ENCODE measurements around the gene SLC5A11. TPM values are rescaled to one million over a fixed set of nuclear protein-coding genes. Genes with fewer than 3 reads are reported as not detected.

The SLC5A11 gene
- polyA plus RNA-seq, 4 donors, result 4.5 to 32.4 (median 19.6) TPM

- DNase-seq (no peak), FAIRE-seq (no peak)
- Histone ChIP-seq H3K27ac (ENCODE audit: low read depth in 1 of 3, low read length in 2 of 3) (no peak overlapping the region), H3K27me3 (ENCODE audit: control insufficient read depth in 3 of 3, insufficient read depth in 3 of 3, low read length in 3 of 3) (no peaks in the 10 kb centered on the region), H3K4me1 (ENCODE audit: control insufficient read depth in 3 of 3, insufficient read depth in 2 of 3, low read depth in 1 of 3, low read length in 2 of 3) (no peaks in the 10 kb centered on the region), H3K36me3 (ENCODE audit: control insufficient read depth in 3 of 3, insufficient read depth in 2 of 3, low read depth in 1 of 3, low read length in 3 of 3) (peaks cover 11 to 70% (median 15%) of the 10 kb centered on the region in 3 donors), H3K9me3 (ENCODE audit: control insufficient read depth in 2 of 2, insufficient read depth in 1 of 2, low read depth in 1 of 2, low read length in 1 of 2) (no peaks in the 10 kb centered on the region), H3K4me3 (ENCODE audit: low read depth in 1 of 3, low read length in 3 of 3) (no peak overlapping the region)
- WGBS, 3 donors, result 71 to 90% (median 79%) methylated on average over 8 of the region's 8 CpGs
Observed at GRCh38 chr16:24921229-24921628, 75.5 kb downstream of the SLC5A11 start.

- no peaks in the 10 kb centered on the region for H3K9me3 ChIP-seq (ENCODE audit: control insufficient read depth in 2 of 2, insufficient read depth in 1 of 2, low read depth in 1 of 2, low read length in 1 of 2)
- DNase-seq (no peak), FAIRE-seq (no peak)
- no peak overlapping the region for H3K27ac ChIP-seq (ENCODE audit: low read depth in 1 of 3, low read length in 2 of 3)
- no peaks in the 10 kb centered on the region for H3K4me1 ChIP-seq (ENCODE audit: control insufficient read depth in 3 of 3, insufficient read depth in 2 of 3, low read depth in 1 of 3, low read length in 2 of 3)
- WGBS, 3 donors, result 85 to 88% (median 87%) methylated on average over 2 of the region's 2 CpGs
- H3K27me3 ChIP-seq (ENCODE audit: control insufficient read depth in 3 of 3, insufficient read depth in 3 of 3, low read length in 3 of 3), result no peaks in the 10 kb centered on the region
- no peak overlapping the region for H3K4me3 ChIP-seq (ENCODE audit: low read depth in 1 of 3, low read length in 3 of 3)
- H3K36me3 ChIP-seq (ENCODE audit: control insufficient read depth in 3 of 3, insufficient read depth in 2 of 3, low read depth in 1 of 3, low read length in 3 of 3), result peaks cover 3 to 56% (median 18%) of the 10 kb centered on the region in 3 donors
Observed at GRCh38 chr16:24925163-24925562, 79.4 kb downstream of the SLC5A11 start.

- Histone ChIP-seq H3K9me3 (ENCODE audit: control insufficient read depth in 2 of 2, insufficient read depth in 1 of 2, low read depth in 1 of 2, low read length in 1 of 2) (no peaks in the 10 kb centered on the region), H3K4me3 (ENCODE audit: low read depth in 1 of 3, low read length in 3 of 3) (no peak overlapping the region), H3K36me3 (ENCODE audit: control insufficient read depth in 3 of 3, insufficient read depth in 2 of 3, low read depth in 1 of 3, low read length in 3 of 3) (peaks cover 7 to 62% (median 23%) of the 10 kb centered on the region in 3 donors), H3K27ac (ENCODE audit: low read depth in 1 of 3, low read length in 2 of 3) (no peak overlapping the region), H3K27me3 (ENCODE audit: control insufficient read depth in 3 of 3, insufficient read depth in 3 of 3, low read length in 3 of 3) (no peaks in the 10 kb centered on the region), H3K4me1 (ENCODE audit: control insufficient read depth in 3 of 3, insufficient read depth in 2 of 3, low read depth in 1 of 3, low read length in 2 of 3) (no peaks in the 10 kb centered on the region)
- DNase-seq, result no peak
- WGBS, 3 donors, result 83 to 88% (median 88%) methylated on average over 5 of the region's 5 CpGs
- FAIRE-seq, result no peak
Observed at GRCh38 chr16:24929409-24929808, 83.6 kb downstream of the SLC5A11 start.

- no peak overlapping the region for H3K27ac ChIP-seq (ENCODE audit: low read depth in 1 of 3, low read length in 2 of 3)
- DNase-seq (no peak), FAIRE-seq (no peak)
- H3K9me3 ChIP-seq (ENCODE audit: control insufficient read depth in 2 of 2, insufficient read depth in 1 of 2, low read depth in 1 of 2, low read length in 1 of 2), result no peaks in the 10 kb centered on the region
- peaks cover 12 to 68% (median 28%) of the 10 kb centered on the region in 3 donors for H3K36me3 ChIP-seq (ENCODE audit: control insufficient read depth in 3 of 3, insufficient read depth in 2 of 3, low read depth in 1 of 3, low read length in 3 of 3)
- no peaks in the 10 kb centered on the region for H3K27me3 ChIP-seq (ENCODE audit: control insufficient read depth in 3 of 3, insufficient read depth in 3 of 3, low read length in 3 of 3)
- H3K4me1 ChIP-seq (ENCODE audit: control insufficient read depth in 3 of 3, insufficient read depth in 2 of 3, low read depth in 1 of 3, low read length in 2 of 3), result no peaks in the 10 kb centered on the region
- H3K4me3 ChIP-seq (ENCODE audit: low read depth in 1 of 3, low read length in 3 of 3), result no peak overlapping the region
- 91 to 93% (median 93%) methylated on average over 6 of the region's 6 CpGs for WGBS, 3 donors
Observed at GRCh38 chr16:24930440-24930839, 84.7 kb downstream of the SLC5A11 start.

- H3K4me1 ChIP-seq (ENCODE audit: control insufficient read depth in 3 of 3, insufficient read depth in 2 of 3, low read depth in 1 of 3, low read length in 2 of 3), result no peaks in the 10 kb centered on the region
- no peak overlapping the region for H3K27ac ChIP-seq (ENCODE audit: low read depth in 1 of 3, low read length in 2 of 3)
- peaks cover 12 to 66% (median 34%) of the 10 kb centered on the region in 3 donors for H3K36me3 ChIP-seq (ENCODE audit: control insufficient read depth in 3 of 3, insufficient read depth in 2 of 3, low read depth in 1 of 3, low read length in 3 of 3)
- H3K4me3 ChIP-seq (ENCODE audit: low read depth in 1 of 3, low read length in 3 of 3), result no peak overlapping the region
- H3K9me3 ChIP-seq (ENCODE audit: control insufficient read depth in 2 of 2, insufficient read depth in 1 of 2, low read depth in 1 of 2, low read length in 1 of 2), result no peaks in the 10 kb centered on the region
- WGBS, 3 donors, result 94 to 97% (median 96%) methylated on average over 12 of the region's 12 CpGs
- no peaks in the 10 kb centered on the region for H3K27me3 ChIP-seq (ENCODE audit: control insufficient read depth in 3 of 3, insufficient read depth in 3 of 3, low read length in 3 of 3)
- DNase-seq, result no peak
- no peak for FAIRE-seq
Observed at GRCh38 chr16:24931091-24931490, 85.3 kb downstream of the SLC5A11 start.

GRCh38 chr16:24935336-24935735 lies 89.6 kb downstream of the SLC5A11 start:
- no peaks in the 10 kb centered on the region for H3K9me3 ChIP-seq (ENCODE audit: control insufficient read depth in 2 of 2, insufficient read depth in 1 of 2, low read depth in 1 of 2, low read length in 1 of 2)
- DNase-seq (no peak), FAIRE-seq (no peak)
- 92 to 95% (median 94%) methylated on average over 6 of the region's 6 CpGs for WGBS, 3 donors
- no peak overlapping the region for H3K4me3 ChIP-seq (ENCODE audit: low read depth in 1 of 3, low read length in 3 of 3)
- H3K4me1 ChIP-seq (ENCODE audit: control insufficient read depth in 3 of 3, insufficient read depth in 2 of 3, low read depth in 1 of 3, low read length in 2 of 3), result no peaks in the 10 kb centered on the region
- H3K27ac ChIP-seq (ENCODE audit: low read depth in 1 of 3, low read length in 2 of 3), result no peak overlapping the region
- no peaks in the 10 kb centered on the region for H3K27me3 ChIP-seq (ENCODE audit: control insufficient read depth in 3 of 3, insufficient read depth in 3 of 3, low read length in 3 of 3)
- peaks cover 21 to 74% (median 38%) of the 10 kb centered on the region in 3 donors for H3K36me3 ChIP-seq (ENCODE audit: control insufficient read depth in 3 of 3, insufficient read depth in 2 of 3, low read depth in 1 of 3, low read length in 3 of 3)

GRCh38 chr16:24936151-24936550 lies 90.4 kb downstream of the SLC5A11 start:
- H3K4me1 ChIP-seq (ENCODE audit: control insufficient read depth in 3 of 3, insufficient read depth in 2 of 3, low read depth in 1 of 3, low read length in 2 of 3), result no peaks in the 10 kb centered on the region
- peaks cover 21 to 71% (median 36%) of the 10 kb centered on the region in 3 donors for H3K36me3 ChIP-seq (ENCODE audit: control insufficient read depth in 3 of 3, insufficient read depth in 2 of 3, low read depth in 1 of 3, low read length in 3 of 3)
- H3K9me3 ChIP-seq (ENCODE audit: control insufficient read depth in 2 of 2, insufficient read depth in 1 of 2, low read depth in 1 of 2, low read length in 1 of 2), result no peaks in the 10 kb centered on the region
- 88 to 94% (median 91%) methylated on average over 4 of the region's 4 CpGs for WGBS, 3 donors
- no peak overlapping the region for H3K27ac ChIP-seq (ENCODE audit: low read depth in 1 of 3, low read length in 2 of 3)
- H3K4me3 ChIP-seq (ENCODE audit: low read depth in 1 of 3, low read length in 3 of 3), result no peak overlapping the region
- FAIRE-seq (no peak), DNase-seq (no peak)
- no peaks in the 10 kb centered on the region for H3K27me3 ChIP-seq (ENCODE audit: control insufficient read depth in 3 of 3, insufficient read depth in 3 of 3, low read length in 3 of 3)

GRCh38 chr16:24939224-24939623 lies 93.5 kb downstream of the SLC5A11 start:
- H3K4me1 ChIP-seq (ENCODE audit: control insufficient read depth in 3 of 3, insufficient read depth in 2 of 3, low read depth in 1 of 3, low read length in 2 of 3), result no peaks in the 10 kb centered on the region
- no peak overlapping the region for H3K4me3 ChIP-seq (ENCODE audit: low read depth in 1 of 3, low read length in 3 of 3)
- no peaks in the 10 kb centered on the region for H3K27me3 ChIP-seq (ENCODE audit: control insufficient read depth in 3 of 3, insufficient read depth in 3 of 3, low read length in 3 of 3)
- DNase-seq (no peak), FAIRE-seq (no peak)
- H3K9me3 ChIP-seq (ENCODE audit: control insufficient read depth in 2 of 2, insufficient read depth in 1 of 2, low read depth in 1 of 2, low read length in 1 of 2), result no peaks in the 10 kb centered on the region
- H3K36me3 ChIP-seq (ENCODE audit: control insufficient read depth in 3 of 3, insufficient read depth in 2 of 3, low read depth in 1 of 3, low read length in 3 of 3), result peaks cover 32 to 62% (median 40%) of the 10 kb centered on the region in 3 donors
- no peak overlapping the region for H3K27ac ChIP-seq (ENCODE audit: low read depth in 1 of 3, low read length in 2 of 3)
- 96 to 97% (median 97%) methylated on average over 14 of the region's 14 CpGs for WGBS, 3 donors

- H3K4me1 ChIP-seq (ENCODE audit: control insufficient read depth in 3 of 3, insufficient read depth in 2 of 3, low read depth in 1 of 3, low read length in 2 of 3), result no peaks in the 10 kb centered on the region
- H3K36me3 ChIP-seq (ENCODE audit: control insufficient read depth in 3 of 3, insufficient read depth in 2 of 3, low read depth in 1 of 3, low read length in 3 of 3), result peaks cover 30 to 58% (median 38%) of the 10 kb centered on the region in 3 donors
- 93 to 100% (median 95%) methylated on average over 2 of the region's 2 CpGs for WGBS, 3 donors
- DNase-seq, result no peak
- FAIRE-seq, result no peak
- H3K27me3 ChIP-seq (ENCODE audit: control insufficient read depth in 3 of 3, insufficient read depth in 3 of 3, low read length in 3 of 3), result no peaks in the 10 kb centered on the region
- H3K4me3 ChIP-seq (ENCODE audit: low read depth in 1 of 3, low read length in 3 of 3), result no peak overlapping the region
- H3K9me3 ChIP-seq (ENCODE audit: control insufficient read depth in 2 of 2, insufficient read depth in 1 of 2, low read depth in 1 of 2, low read length in 1 of 2), result no peaks in the 10 kb centered on the region
- H3K27ac ChIP-seq (ENCODE audit: low read depth in 1 of 3, low read length in 2 of 3), result no peak overlapping the region
Observed at GRCh38 chr16:24939738-24940137, 94.0 kb downstream of the SLC5A11 start.

All from small intestine (tissue), 7 donors.